ENCODE data around the gene FNIP2. TPM values are rescaled to one million over a fixed set of nuclear protein-coding genes. Genes with fewer than 3 reads are reported as not detected.

FNIP2 gene
- polyA plus RNA-seq, 1 experiment: 14.8 TPM

DNA sequence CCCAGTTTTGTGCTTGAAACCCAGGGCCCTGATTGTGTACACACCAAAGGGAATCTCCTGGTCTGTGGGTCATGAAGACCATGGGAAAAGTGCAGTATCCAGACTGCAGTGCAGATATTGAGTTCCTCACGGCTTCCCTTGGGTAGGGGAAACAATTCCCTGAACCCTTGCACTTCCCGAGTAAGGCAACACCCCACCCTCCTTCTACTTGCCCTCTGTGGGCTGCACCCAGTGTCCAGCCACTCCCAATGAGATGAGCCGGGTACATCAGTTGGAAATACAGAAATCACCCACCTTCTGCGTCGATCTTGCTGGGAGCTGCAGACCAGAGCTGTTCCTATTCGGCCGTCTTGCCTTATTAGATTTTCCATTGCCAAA, 134.2 kb downstream of the FNIP2 start:
- H3K27me3 ChIP-seq (ENCODE audit: control insufficient read depth, insufficient read depth, low read length): no peaks in the 10 kb centered on the region
- DNase-seq (ENCODE audit: low read depth): no peak
- ChIA-PET CTCF (interaction anchor here (1.2 to 1.9 kb wide), 2 partner anchors 11 to 142 kb away, joined by 3 to 6 read pairs; no protein-coding TSS in a partner anchor), POLR2A (no interaction called here)
- 0 out of 2 replicates have a peak, but pooled peaks cover 1% of the 10 kb centered on the region for H3K36me3 ChIP-seq (ENCODE audit: control insufficient read depth, insufficient read depth, low read length)
- TF ChIP-seq, protein P1, sequence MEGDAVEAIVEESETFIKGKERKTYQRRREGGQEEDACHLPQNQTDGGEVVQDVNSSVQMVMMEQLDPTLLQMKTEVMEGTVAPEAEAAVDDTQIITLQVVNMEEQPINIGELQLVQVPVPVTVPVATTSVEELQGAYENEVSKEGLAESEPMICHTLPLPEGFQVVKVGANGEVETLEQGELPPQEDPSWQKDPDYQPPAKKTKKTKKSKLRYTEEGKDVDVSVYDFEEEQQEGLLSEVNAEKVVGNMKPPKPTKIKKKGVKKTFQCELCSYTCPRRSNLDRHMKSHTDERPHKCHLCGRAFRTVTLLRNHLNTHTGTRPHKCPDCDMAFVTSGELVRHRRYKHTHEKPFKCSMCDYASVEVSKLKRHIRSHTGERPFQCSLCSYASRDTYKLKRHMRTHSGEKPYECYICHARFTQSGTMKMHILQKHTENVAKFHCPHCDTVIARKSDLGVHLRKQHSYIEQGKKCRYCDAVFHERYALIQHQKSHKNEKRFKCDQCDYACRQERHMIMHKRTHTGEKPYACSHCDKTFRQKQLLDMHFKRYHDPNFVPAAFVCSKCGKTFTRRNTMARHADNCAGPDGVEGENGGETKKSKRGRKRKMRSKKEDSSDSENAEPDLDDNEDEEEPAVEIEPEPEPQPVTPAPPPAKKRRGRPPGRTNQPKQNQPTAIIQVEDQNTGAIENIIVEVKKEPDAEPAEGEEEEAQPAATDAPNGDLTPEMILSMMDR (IDR thresholded peaks at IDR 0.05; ENCODE audit: insufficient read depth, low read depth, low read length): no peak
- H3K4me3 ChIP-seq (ENCODE audit: low read depth, low read length): no peak overlapping the region

DNA sequence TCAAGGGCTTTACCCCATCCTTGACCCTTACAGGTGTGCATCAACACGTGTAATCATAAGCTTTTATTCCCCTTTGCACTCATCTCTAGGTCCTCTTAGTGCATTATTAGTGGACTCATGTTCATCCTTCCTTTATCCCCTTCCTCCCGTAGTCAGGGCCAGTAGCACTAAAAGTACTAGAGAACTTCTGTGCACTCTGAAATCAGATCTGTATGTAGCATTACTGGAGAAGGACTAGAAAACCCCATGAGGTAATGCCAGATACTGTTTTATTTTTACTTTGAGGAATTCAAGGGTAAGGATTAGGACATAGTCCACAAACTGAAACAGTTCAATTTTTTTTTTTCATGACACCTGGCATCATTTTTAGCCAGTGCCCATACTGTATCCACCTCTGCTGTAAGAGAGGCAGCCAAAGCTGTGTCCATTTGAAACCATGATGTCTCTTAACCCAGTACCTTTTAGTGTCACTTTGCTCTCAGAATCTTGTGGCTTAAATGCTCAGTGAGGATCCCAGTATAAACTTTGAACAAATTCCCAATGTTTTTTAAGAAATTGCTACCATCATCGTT, 134.7 kb downstream of the FNIP2 start:
- no peak for DNase-seq (ENCODE audit: low read depth)
- CTCF ChIA-PET: interaction anchor here (1.2 kb wide), 1 partner anchor 142 kb away, joined by 3 read pairs; no protein-coding TSS in a partner anchor
- Histone ChIP-seq H3K4me3 (ENCODE audit: low read depth, low read length) (no peak overlapping the region), H3K36me3 (ENCODE audit: control insufficient read depth, insufficient read depth, low read length) (0 out of 2 replicates have a peak, but pooled peaks cover 1% of the 10 kb centered on the region), H3K27me3 (ENCODE audit: control insufficient read depth, insufficient read depth, low read length) (no peaks in the 10 kb centered on the region)
- TF ChIP-seq, protein P1 (IDR thresholded peaks at IDR 0.05; ENCODE audit: insufficient read depth, low read depth, low read length): no peak
- POLR2A ChIA-PET: no interaction called here

DNA sequence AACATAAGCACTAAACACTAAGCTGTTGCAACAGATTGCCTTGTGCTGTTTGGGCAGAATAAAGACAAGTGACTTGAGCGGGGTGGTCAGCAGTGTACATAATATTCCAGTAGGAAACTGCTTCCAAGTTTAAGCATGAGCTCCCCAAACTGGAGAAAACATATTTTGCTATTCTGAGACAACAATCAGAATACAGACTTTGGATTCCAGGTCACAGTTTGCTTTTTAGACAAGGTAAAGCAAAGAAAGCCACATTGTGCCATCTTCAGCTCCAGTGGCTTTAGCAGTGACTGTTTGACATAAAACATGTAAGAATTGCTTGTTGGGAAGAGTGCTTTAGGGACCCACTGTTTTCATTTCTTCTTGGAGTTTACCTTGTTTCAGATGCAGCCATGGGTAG, 136.0 kb downstream of the FNIP2 start:
- Histone ChIP-seq H3K27me3 (ENCODE audit: control insufficient read depth, insufficient read depth, low read length) (no peaks in the 10 kb centered on the region), H3K4me3 (ENCODE audit: low read depth, low read length) (no peak overlapping the region), H3K36me3 (ENCODE audit: control insufficient read depth, insufficient read depth, low read length) (0 out of 2 replicates have a peak, but pooled peaks cover 1% of the 10 kb centered on the region)
- TF ChIP-seq, protein P1 (IDR thresholded peaks at IDR 0.05; ENCODE audit: insufficient read depth, low read depth, low read length): no peak
- DNase-seq (ENCODE audit: low read depth): no peak
- ChIA-PET POLR2A (no interaction called here), CTCF (interaction anchor here (0.6 kb wide), 2 partner anchors 400 to 863 kb away, joined by 3 read pairs; no protein-coding TSS in a partner anchor)

DNA sequence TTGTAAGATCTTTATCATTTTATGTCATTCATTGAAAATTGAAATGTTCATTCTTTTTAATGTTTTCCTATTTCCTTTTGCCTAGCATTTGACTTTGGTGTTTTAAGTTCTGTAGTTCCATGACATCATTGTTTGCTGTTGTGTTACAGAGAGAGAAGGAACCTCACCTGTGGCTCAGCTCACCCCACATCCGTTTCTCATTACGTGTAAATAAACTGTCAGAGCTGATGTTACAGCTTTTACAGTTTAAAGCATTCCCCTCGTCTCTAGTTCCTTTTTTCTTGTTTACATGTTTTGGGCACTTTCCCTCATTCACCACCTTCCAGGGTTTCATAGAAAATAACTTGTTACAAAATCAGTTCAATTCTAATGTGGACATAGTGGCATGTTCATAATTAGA, 137.2 kb downstream of the FNIP2 start:
- no peaks in the 10 kb centered on the region for H3K27me3 ChIP-seq (ENCODE audit: control insufficient read depth, insufficient read depth, low read length)
- no peak for DNase-seq (ENCODE audit: low read depth)
- CTCF ChIA-PET: interaction anchor here (0.5 to 0.7 kb wide), 2 partner anchors 35 to 160 kb away, joined by 3 to 4 read pairs; no protein-coding TSS in a partner anchor
- no peak overlapping the region for H3K4me3 ChIP-seq (ENCODE audit: low read depth, low read length)
- H3K36me3 ChIP-seq (ENCODE audit: control insufficient read depth, insufficient read depth, low read length): 0 out of 2 replicates have a peak, but pooled peaks cover 1% of the 10 kb centered on the region
- TF ChIP-seq, protein P1 (IDR thresholded peaks at IDR 0.05; ENCODE audit: insufficient read depth, low read depth, low read length): no peak
- POLR2A ChIA-PET: interaction anchor here (0.7 kb wide), 1 partner anchor 161 kb away, joined by 6 read pairs; no protein-coding TSS in a partner anchor

DNA sequence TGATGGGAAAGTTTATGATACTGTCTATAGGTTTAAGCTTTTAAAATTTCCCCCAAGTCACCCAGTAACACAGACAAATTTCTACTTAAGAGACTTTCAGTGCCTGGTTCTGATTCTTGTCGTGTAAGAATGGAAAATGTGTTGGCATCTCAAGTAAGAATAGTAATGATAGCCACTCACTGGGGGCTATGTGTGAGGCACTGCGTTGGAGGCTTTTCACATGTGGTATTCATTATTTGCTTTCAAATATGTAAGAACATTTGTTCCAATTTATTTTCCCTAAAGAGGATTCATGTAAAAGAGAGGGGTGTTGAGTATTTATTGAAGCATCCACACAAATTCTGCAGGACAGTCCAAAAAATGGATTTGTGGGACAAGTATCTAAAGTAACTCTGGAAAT, 143.6 kb downstream of the FNIP2 start:
- ChIA-PET POLR2A (no interaction called here), CTCF (interaction anchor here (1.3 kb wide), 1 partner anchor 29 kb away, joined by 3 read pairs; no protein-coding TSS in a partner anchor)
- no peaks in the 10 kb centered on the region for H3K36me3 ChIP-seq (ENCODE audit: control insufficient read depth, insufficient read depth, low read length)
- no peaks in the 10 kb centered on the region for H3K27me3 ChIP-seq (ENCODE audit: control insufficient read depth, insufficient read depth, low read length)
- no peak overlapping the region for H3K4me3 ChIP-seq (ENCODE audit: low read depth, low read length)
- DNase-seq (ENCODE audit: low read depth): no peak
- TF ChIP-seq, protein P1 (IDR thresholded peaks at IDR 0.05; ENCODE audit: insufficient read depth, low read depth, low read length): no peak
